Natural killer cell (primary cell): ENCODE measurements around the gene NT5C1B. TPM values are rescaled to one million over a fixed set of nuclear protein-coding genes. Genes with fewer than 3 reads are reported as not detected.

Experiments
- ATAC-seq, 3 donors: fragments of 150-1000 bp in 2 of 3; fragments of 200-7000 bp in 1 of 3; cut with Tn5 transposase; 1 replicate in 1 of 3; 2 replicates in 2 of 3; pipeline ENCODE4 v1.10.0; 2021; ENCODE audit warnings: mild to moderate bottlenecking in 2 of 3, moderate library complexity in 2 of 3
- DNase-seq, 2 donors: peaks; one replicate each; pipeline versions ENCODE4 v3.0.0 to v3.0.0-alpha.2; 2013 to 2021; ENCODE audit warnings: mixed read lengths in 1 of 2
- H3K27ac ChIP-seq: one replicate; pipeline ENCODE4 v1.5.1; 2013; ENCODE audit warnings: mild to moderate bottlenecking, low read length
- H3K27me3 ChIP-seq: one replicate; pipeline ENCODE4 v1.6.1; 2013; ENCODE audit warnings: low read length; ENCODE audit not compliant: control insufficient read depth, insufficient read depth
- H3K36me3 ChIP-seq: one replicate; pipeline ENCODE4 v1.6.1; 2013; ENCODE audit warnings: low read length; ENCODE audit not compliant: control insufficient read depth, insufficient read depth
- H3K4me1 ChIP-seq: one replicate; pipeline ENCODE4 v1.6.1; 2013; ENCODE audit warnings: low read length; ENCODE audit not compliant: control insufficient read depth, insufficient read depth
- H3K4me3 ChIP-seq: one replicate; pipeline ENCODE4 v1.5.1; 2013; ENCODE audit warnings: low read length
- H3K9me3 ChIP-seq: one replicate; pipeline ENCODE4 v1.6.1; 2013; ENCODE audit warnings: low read length; ENCODE audit not compliant: control insufficient read depth, insufficient read depth
- H3K27ac Mint-ChIP-seq, 2 donors: one replicate each; pipeline ENCODE4 v1.8.0; 2022; ENCODE audit warnings: mild to moderate bottlenecking in 2 of 2, mixed read lengths in 2 of 2, moderate library complexity in 1 of 2
- H3K27me3 Mint-ChIP-seq, 2 donors: one replicate each; pipeline ENCODE4 v1.8.0; 2022; ENCODE audit warnings: low read depth in 2 of 2, mixed read lengths in 2 of 2
- H3K36me3 Mint-ChIP-seq: one replicate; pipeline ENCODE4 v1.8.0; 2022; ENCODE audit warnings: mixed read lengths
- H3K4me1 Mint-ChIP-seq, 2 donors: one replicate each; pipeline ENCODE4 v1.8.0; 2022; ENCODE audit warnings: mixed read lengths in 2 of 2
- H3K4me3 Mint-ChIP-seq: one replicate; pipeline ENCODE4 v1.8.0; 2022; ENCODE audit warnings: mild to moderate bottlenecking, moderate library complexity, mixed read lengths
- H3K9me3 Mint-ChIP-seq, 2 donors: one replicate each; pipeline ENCODE4 v1.8.0; 2022; ENCODE audit warnings: mixed read lengths in 2 of 2
- CTCF ChIP-seq: fragments of 200-600 bp; IDR thresholded peaks from one replicate; pipeline ENCODE4 v1.8.0; 2022; ENCODE audit warnings: antibody characterized with exemption
- WGBS: methylation state at CpG from one replicate; pipeline ENCODE4 v1.1.7; 2013; ENCODE audit warnings: missing lambda C conversion rate; ENCODE audit not compliant: insufficient coverage; 5-methylcytosine and 5-hydroxymethylcytosine counted together
- intact Hi-C: fragments of 100-400 bp; cut with micrococcal nuclease; formaldehyde crosslinking; loops from one replicate; pipeline ENCODE4 v1.14.2; 2022
- total RNA-seq, 4 donors: library from RNA; stranded (reverse); fragments of 120-200 nt in 1 of 4; gene quantifications; one replicate each; pipeline versions ENCODE4 v1.2.3 to v1.2.4, GENCODE V29; 2013 to 2022

NT5C1B gene
- total RNA-seq, 3 donors from 2014 or later (not counting 1 experiment from before 2014, with no cell fraction given): not detected

- H3K36me3 ChIP-seq: no peaks in the 10 kb centered on the region
- Mint-ChIP-seq H3K9me3 (peaks cover 11 to 18% of the 10 kb centered on the region in 2 donors), H3K27me3 (no peaks in the 10 kb centered on the region), H3K27ac (no peak overlapping the region), H3K36me3 (peaks cover 8% of the 10 kb centered on the region), H3K4me3 (no peak overlapping the region), H3K4me1 (no peaks in the 10 kb centered on the region)
- H3K9me3 ChIP-seq: peaks cover 5% of the 10 kb centered on the region
- WGBS: 85% methylated on average over 1 of the region's 1 CpG
- H3K4me3 ChIP-seq: no peak overlapping the region
- TF ChIP-seq CTCF: no peak
- ATAC-seq: no peak
- no peaks in the 10 kb centered on the region for H3K27me3 ChIP-seq
- DNase-seq: no peak
- intact Hi-C loops: no loop called here
- H3K27ac ChIP-seq: no peak overlapping the region
- no peaks in the 10 kb centered on the region for H3K4me1 ChIP-seq
Observed at GRCh38 chr2:18630541-18630940, 41.2 kb upstream of the NT5C1B start.

GRCh38 chr2:18630101-18630500 is 40.7 kb upstream of the NT5C1B start:
- no peak overlapping the region for H3K4me3 ChIP-seq
- Mint-ChIP-seq H3K4me3 (no peak overlapping the region), H3K36me3 (peaks cover 7% of the 10 kb centered on the region), H3K4me1 (no peaks in the 10 kb centered on the region), H3K9me3 (peaks cover 11 to 16% of the 10 kb centered on the region in 2 donors), H3K27ac (no peak overlapping the region), H3K27me3 (no peaks in the 10 kb centered on the region)
- ATAC-seq: no peak
- H3K27me3 ChIP-seq: no peaks in the 10 kb centered on the region
- H3K36me3 ChIP-seq: no peaks in the 10 kb centered on the region
- intact Hi-C loops: no loop called here
- DNase-seq: no peak
- TF ChIP-seq CTCF: no peak
- peaks cover 5% of the 10 kb centered on the region for H3K9me3 ChIP-seq
- no peaks in the 10 kb centered on the region for H3K4me1 ChIP-seq
- no peak overlapping the region for H3K27ac ChIP-seq

- H3K4me3 Mint-ChIP-seq: no peak overlapping the region
- no peaks in the 10 kb centered on the region for H3K4me1 Mint-ChIP-seq
- H3K36me3 ChIP-seq: no peaks in the 10 kb centered on the region
- H3K36me3 Mint-ChIP-seq: no peaks in the 10 kb centered on the region
- no peaks in the 10 kb centered on the region for H3K27me3 Mint-ChIP-seq
- H3K9me3 Mint-ChIP-seq: peaks cover 7 to 8% of the 10 kb centered on the region in 2 donors
- DNase-seq (no peak), ATAC-seq (no peak)
- WGBS: 82% methylated on average over 1 of the region's 2 CpGs
- no peaks in the 10 kb centered on the region for H3K4me1 ChIP-seq
- no peaks in the 10 kb centered on the region for H3K9me3 ChIP-seq
- intact Hi-C loops: no loop called here
- H3K27ac ChIP-seq: no peak overlapping the region
- no peak overlapping the region for H3K27ac Mint-ChIP-seq
- no peak overlapping the region for H3K4me3 ChIP-seq
- no peaks in the 10 kb centered on the region for H3K27me3 ChIP-seq
- TF ChIP-seq CTCF: no peak
Observed at GRCh38 chr2:18626958-18627650, 37.7 kb upstream of the NT5C1B start.

GRCh38 chr2:18626256-18626668 is 36.9 kb upstream of the NT5C1B start:
- DNase-seq: no peak
- Mint-ChIP-seq H3K36me3 (no peaks in the 10 kb centered on the region), H3K27me3 (no peaks in the 10 kb centered on the region), H3K27ac (no peak overlapping the region), H3K9me3 (peaks cover 3 to 4% of the 10 kb centered on the region in 2 donors), H3K4me1 (no peaks in the 10 kb centered on the region), H3K4me3 (no peak overlapping the region)
- intact Hi-C loops: no loop called here
- no peaks in the 10 kb centered on the region for H3K9me3 ChIP-seq
- TF ChIP-seq CTCF: no peak
- no peak overlapping the region for H3K27ac ChIP-seq
- H3K27me3 ChIP-seq: no peaks in the 10 kb centered on the region
- WGBS: 91% methylated on average over 1 of the region's 2 CpGs
- no peaks in the 10 kb centered on the region for H3K4me1 ChIP-seq
- no peak overlapping the region for H3K4me3 ChIP-seq
- ATAC-seq: no peak
- no peaks in the 10 kb centered on the region for H3K36me3 ChIP-seq
